Stromal cell of bone marrow (primary cell): ENCODE results near the gene CDC14A.
"Not testable (repeated sequence)": the region's sequence is repeated elsewhere in the genome, so short reads cannot be mapped to it uniquely, and the experiment has no call there.

Experiments used
- DNase-seq: peaks from one replicate; pipeline ENCODE4 v3.0.0-alpha.2; 2012; ENCODE audit warnings: low read depth

The CDC14A gene, protein sequence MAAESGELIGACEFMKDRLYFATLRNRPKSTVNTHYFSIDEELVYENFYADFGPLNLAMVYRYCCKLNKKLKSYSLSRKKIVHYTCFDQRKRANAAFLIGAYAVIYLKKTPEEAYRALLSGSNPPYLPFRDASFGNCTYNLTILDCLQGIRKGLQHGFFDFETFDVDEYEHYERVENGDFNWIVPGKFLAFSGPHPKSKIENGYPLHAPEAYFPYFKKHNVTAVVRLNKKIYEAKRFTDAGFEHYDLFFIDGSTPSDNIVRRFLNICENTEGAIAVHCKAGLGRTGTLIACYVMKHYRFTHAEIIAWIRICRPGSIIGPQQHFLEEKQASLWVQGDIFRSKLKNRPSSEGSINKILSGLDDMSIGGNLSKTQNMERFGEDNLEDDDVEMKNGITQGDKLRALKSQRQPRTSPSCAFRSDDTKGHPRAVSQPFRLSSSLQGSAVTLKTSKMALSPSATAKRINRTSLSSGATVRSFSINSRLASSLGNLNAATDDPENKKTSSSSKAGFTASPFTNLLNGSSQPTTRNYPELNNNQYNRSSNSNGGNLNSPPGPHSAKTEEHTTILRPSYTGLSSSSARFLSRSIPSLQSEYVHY

DNA sequence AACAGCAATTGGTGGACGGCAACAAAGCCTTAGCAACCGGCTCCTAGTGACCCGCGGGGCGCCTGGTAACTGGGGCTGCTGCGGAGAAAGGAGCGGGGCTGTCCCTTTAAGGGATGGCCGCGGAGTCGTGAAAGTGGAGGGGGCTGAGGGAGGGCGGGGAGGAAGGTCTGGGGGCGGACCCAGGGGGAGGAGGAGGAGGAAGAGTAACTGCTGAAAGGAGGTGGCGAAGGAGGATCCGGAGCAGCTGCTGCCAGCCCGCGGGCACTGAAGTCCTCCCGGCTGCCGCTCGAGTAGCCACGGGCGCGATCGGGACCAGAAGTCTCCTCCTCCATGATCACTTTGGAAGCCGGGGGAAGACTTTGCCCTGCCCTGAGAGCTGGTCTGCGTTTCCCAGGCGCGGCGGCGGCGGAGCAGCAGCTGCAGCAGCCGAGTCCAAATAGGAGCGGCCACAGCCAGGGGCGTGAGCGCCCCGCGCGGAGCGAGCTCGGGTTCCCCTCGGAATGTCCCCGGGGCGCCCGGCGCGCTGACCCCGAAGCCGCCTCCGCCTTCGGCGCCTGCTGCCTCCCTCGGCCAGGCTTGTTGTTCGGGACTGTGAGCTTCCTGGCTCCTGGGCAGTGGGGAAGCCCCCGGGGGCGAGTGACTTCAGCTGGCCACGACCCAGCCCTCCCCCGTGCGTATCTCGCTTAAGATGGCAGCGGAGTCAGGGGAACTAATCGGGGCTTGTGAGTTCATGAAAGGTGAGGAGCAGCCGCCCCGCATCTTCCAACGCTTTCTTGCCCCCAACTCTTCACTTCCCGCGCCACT, at the start of gene CDC14A:
CDC14A (plus strand) TSS at position 240 of the 804 bp plus-strand sequence; CDS start at position 689, 449 bp downstream.
- DNase-seq = peak; percentile 95

DNA sequence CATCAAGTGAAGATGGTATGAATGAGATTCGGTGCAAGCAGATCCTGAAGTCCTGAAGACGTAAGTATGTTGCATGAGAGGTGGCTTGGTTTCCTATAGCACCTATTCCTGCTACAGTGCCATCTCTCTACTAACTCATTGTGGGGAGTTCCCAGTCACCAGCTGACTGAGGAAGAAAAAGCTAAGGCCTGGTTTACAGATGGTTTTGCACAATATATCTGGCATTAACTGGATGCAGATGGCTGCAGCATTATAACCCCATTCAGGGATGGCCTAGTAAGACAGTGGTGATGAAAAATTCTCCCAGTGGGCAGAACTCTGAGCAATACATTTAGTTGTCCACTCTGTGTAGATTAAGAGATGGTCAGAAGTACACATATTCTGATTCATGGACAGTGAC, 49.6 kb upstream of the CDC14A start:
- DNase-seq = no peak

DNA sequence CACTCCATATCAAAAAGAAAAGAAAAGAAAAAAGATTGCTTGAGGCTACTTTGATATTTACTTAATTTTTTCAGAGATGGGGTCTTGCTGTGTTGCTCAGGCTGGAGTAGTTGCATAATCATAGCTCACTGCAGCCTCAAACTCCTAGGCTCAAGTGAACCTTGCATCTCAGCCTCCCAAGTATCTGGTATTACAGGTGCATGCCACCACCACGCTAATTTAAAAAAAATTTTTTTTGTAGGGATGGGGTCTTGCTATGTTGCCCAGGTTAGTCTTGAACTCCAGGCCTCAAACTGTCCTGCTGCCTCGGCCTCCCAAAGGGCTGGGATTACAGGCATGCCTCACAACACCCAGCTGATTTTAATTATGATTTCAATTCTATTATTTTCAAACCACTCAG, 48.1 kb upstream of the CDC14A start:
- no peak for DNase-seq

DNA sequence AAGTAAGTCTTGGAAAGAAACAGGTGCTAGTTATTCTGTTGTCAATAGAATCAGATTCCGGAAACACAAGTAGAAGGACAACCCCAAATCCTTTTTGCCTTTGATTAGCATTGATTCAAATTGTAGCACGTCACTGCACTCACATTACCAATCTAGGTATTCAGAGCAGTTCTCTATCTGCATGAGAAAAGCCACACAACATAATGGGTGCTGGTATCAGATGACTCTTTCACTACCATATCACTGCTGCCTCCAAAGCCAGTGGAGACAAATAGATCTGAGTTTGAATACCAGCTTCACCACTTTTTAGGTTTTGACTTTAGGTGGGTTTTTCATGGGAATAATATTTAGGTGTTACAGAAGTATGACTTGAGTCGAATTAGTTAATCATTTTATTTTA, 47.4 kb upstream of the CDC14A start:
- DNase-seq = no peak

DNA sequence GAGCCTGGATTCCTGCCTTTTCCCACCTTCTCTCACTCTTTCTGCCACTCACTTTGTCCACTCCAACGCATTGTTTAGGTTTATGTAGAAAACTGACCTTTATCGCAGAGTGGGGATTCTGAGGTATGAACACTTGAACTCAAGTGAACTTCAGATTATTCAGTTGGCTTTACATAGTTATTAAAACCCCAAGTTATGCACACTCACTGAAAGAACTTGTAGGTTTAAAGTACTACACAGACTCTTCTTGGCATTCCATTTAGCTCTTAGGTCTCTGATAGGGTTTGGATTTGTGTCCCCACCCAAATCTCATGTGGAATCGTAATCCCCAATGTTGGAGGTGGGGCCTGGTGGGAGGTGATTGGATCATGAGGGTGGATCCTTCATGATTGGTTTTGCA, 46.4 kb upstream of the CDC14A start:
- no peak for DNase-seq

DNA sequence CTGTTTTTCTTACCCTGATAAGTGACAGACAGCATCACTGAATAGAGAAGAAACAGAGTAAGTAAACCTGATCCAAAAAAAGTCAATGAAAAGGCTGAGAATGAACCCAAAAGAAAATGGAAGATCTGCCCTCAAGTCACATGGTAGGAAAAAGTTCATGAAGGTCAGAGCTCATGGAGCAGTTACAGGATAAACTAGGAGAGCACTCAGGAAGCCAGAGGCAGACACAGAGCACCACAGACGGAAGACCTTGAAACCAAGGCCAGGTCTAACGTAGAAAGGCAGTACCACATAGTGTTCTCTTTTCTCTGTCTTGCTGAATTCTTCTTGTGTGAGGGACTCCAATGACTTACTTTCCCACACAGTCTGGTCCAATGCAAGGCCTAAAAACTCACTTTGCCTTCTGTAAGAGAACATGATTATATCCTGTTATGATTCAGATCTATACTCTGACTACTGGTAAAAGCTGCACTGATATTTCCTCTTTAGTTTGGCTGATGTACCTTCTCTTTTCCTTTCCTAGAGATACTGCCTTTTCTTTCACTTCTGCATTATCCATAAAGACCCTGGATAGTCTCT, 45.5 kb upstream of the CDC14A start:
- no peak for DNase-seq

DNA sequence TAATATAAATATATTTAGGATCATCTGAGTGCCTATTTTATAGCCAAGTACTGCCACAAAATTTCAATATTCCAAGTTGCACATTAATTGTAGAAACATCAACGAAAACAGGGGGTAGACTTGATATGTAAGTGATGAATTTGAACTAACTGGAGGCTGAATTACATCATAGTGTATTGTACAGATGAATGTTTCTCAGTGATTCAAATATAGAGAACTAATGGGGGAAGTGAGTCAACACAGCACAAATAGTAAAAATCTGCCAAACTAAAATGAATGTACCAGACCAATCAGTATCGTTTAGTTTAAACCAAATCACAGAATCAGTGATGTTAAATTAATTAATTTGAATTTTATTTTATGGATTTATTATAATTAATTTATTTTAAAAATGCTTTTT, 43.5 kb upstream of the CDC14A start:
- peak; percentile 25 for DNase-seq

DNA sequence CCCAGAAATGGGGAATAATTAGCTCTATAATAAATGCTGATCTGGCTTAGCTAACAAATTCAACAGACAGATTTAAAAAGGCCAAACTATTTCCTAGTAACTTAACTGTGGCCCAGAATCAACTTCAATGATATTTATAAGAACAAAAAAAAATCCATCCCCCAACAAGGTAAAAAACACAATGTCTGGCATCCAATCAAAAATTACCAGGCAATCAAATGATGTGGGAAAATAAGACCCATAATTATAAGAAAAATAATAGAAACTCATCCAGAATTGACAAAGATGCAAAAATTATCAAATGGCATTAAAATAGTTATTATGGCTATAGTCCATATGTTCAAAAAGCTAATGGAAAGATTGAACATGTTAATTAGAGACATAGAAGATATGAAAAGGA, 42.4 kb upstream of the CDC14A start:
- no peak for DNase-seq

DNA sequence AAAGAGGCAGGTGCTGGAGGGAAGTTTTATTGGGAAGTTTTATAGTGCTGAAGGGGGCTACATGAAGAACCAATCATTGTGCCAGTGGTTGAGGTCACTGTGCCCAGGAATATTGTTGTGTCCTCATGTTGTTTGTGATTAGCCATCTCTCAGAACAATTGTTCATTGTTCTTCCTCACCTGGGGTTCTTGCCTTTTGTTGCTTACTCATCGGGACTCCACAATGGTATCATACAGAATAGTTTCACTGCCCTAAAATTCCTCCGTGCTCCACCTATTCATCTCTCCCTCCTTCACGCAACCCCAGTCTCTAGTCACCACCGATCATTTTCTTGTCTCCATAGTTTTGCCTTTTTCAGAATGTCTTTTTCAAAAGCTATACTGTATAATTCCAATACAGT, 38.9 kb upstream of the CDC14A start:
- DNase-seq = no peak

DNA sequence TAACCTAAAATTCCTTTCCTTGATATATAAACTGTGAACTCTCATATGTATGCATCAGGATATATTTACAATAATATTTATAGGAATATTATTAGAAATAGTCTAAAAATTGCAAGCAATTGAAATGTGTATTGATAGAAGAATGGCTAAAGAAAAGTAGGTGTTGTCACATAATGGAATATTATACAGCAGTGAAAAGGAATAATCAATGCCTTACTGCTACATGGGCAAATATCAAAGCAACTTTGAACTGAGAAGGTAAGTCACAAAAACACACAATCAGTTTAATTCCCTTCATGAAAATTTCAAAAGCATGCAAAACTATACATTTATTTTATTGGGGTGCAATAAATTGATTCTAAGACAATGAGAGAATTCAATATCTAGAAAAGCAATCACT, 35.7 kb upstream of the CDC14A start:
- DNase-seq = no peak

DNA sequence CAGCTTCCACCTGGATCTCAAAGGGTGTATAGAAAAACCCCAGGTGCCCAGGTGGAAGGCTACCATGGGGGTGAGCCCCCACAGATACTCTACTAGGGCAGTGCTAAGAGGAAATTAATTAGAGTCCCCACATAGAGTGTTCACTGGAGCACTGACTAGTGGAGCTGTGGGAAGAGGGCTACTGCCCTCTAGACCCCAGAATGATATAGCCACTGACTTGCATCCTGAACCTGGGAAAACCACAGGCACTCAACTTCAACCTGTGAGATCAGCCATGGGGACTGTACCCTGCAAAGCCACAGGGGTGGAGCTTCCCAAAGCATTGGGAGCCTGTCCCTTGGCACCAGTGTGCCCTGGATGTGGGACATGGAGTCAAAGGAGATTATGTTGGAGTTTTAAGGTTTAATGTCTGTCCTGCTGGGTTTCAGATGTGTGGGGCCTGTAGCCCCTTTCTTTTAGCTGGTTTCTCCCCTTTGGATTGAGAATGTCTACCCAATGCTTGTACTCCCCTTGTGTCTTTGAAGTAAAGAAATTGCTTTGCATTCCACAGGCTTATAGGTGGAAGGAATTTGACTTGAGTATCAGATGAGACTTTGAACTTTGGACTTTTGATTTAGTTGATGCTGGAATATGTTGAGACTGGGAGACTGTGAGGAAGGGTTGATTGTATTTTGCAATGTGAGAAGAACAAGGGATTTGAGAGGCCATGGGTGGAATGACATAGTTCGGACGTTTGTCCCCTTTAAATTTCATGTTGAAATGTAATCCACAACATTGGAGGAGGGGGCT, 31.8 kb upstream of the CDC14A start:
- DNase-seq = no peak

DNA sequence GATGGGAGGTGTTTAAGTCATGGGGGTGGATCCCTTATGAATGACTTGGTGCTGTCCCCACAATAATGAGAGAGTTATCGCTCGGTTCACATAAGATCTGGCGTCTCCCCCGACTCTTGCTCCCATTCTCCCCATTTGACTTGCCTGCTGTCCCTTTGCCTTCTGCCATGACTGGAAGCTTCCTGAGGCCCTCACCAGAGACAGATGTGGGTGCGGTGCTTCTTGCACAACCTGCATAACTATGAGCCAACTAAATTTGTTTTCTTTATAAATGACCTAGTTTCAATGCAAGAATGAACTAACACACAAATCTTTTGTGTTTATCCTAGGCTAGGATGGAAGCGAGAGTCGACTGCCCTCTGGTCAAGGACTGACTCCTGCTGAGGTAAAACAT, 31.2 kb upstream of the CDC14A start:
- DNase-seq = no peak

DNA sequence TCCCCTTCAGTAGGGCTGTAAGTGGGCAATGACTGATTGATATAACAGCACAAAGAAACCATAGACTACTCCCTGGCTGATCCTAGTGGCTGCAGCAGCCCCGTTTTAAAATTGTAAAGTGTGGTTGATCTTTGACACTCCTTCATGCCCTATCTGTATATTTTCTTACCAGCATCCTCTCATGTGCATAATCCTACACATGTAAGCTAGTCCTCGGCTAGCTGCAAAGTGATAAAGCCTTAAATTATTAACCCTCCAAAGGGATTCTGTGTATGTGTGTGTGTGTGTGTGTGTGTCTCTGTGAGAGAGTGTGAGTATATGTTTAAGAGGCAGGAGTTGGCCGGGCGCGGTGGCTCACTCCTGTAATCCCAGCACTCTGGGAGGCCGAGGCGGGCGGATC, 30.8 kb upstream of the CDC14A start:
- DNase-seq = no peak

DNA sequence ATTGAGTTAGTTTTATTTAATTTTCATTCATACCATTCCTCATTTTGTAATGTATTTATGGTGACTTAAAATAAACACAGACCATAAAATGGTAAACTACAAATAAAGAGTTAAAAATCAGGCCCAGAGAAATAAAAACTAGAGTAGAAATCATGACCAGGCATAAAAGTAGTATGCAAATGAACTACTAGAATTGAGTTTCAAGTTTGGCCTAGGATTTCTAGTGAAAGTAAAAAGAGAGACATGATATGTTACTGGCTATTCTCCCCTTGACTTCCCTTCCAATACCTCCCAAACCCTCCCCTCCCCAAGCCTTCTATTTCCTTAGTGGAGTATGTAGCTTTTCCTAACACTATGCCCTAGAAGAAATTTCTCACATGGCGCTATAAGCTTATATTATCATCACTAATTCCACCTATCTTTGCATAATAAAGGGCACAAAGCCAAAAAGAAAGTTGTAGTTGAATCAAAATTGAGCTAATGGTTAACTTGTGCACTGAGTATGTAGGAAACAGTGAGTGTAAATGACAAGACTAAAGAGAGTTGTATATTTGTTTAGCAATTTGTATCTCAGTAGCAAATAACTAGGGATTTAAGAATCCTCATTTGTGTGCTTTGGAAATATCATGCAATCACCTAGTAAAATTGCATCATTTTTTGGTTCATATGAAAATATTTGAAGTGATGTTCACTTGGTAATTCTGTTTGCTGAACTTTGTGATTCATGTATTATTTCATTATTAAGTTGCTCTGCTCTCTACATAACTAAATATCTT, 29.7 kb upstream of the CDC14A start:
- DNase-seq = peak; percentile 38

DNA sequence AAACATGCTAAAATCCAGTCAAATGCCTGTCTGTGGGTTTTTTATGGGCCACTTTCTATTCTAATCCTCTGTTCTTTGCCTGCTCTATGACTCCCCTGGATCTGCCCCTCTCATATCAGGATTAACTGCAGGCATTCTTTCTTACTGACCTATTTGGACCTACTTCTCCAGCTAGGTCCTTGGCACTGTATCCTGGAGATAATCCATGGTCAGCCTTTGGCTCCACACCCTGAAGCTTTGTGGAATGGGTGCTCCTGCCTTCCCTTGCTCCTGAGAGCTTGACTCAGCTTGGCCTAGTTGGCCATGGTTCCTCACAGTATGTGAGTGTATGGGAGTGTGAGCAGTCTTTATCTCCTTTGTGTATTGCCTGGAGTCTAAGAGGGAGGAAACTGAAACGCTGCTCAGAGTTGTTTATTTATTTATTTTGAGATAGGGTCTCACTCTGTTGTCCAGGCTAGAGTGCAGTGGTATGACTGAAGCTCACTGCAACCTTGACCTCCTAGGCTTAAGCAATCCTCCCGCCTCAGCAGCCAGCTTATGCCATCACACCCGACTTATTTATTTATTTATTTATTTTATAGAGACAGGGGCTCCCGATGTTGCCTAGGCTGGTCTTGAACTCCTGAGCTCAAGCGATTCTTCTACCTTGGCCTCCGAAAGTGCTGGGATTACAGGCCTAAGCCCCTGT, 28.7 kb upstream of the CDC14A start:
- DNase-seq = peak; percentile 18

DNA sequence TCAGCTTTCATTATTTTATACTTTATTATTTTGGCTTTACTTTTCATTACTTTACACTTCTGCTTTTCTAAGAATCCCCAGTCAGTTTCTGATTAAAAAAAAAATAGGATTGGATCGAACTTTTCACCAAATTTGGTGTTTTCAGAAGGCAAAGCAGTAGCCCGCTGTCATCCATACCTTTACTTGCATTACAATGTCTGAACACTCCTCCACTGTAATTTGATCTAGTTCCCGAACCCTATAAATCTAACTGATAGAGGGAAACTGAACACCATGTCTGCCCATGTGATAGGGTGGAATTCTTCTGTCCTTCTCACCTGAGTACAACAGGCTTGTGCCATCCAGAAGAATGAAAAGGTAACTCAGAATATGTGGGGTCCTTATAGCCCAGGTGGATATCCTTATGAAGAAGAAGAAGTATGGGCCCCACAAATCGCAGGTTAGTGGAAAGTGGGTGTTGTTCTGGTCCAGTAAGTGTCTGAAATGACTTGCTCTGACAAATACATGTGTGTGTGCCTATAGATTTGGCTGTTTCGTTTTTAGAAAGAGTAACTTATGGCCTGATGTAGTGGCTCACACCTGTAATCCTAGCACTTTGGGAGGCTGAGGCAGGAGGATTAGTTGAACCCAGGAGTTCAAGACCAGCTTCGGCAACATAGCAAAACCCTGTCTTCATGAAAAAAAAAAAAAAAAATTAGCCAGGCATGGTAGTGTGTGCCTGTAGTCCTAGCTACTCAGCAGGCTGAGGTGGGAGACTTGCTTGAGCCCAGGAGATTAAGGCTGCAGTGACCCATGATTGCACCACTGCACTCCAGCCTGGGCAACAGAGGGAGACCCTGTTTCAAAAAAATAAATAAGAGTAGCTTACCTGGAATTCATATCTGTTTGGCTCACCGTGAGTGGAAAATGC, 26.6 kb upstream of the CDC14A start:
- DNase-seq = no peak

DNA sequence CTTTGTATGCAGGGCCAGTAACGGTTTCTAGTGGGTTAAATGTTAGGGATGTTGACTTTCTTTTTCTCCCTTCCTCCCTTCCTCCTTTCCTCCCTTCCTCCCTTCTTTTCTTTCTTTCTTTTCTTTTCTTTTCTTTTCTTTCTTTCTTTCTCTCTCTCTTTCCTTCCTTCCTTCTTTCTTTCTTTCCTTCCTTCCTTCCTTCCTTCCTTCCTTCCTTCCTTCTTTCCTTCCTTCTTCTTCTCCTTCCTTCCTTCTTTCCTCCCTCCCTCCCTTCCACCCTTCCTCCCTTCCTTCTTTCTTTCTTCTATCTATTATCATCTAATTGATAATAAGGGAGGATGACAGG, 26.0 kb upstream of the CDC14A start:
- not testable (repeated sequence) for DNase-seq

DNA sequence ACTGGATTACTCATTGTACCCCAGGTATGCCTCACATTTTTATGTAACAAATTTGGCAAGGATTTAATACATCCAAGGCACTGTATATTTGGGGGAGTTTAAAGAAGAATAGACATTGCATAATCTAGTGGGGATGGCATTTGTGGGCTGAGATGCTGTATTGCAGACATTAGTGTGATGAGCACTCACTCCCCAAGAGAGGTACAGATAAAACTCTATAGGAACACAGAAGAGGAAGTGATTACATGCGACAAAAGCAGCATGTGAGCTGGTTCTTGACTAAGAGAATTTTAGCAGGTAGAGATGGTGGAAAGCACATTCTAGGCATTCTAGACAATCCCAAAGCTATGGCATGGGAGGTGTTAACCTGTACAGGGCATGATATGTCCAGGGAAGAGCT, 24.2 kb upstream of the CDC14A start:
- no peak for DNase-seq

DNA sequence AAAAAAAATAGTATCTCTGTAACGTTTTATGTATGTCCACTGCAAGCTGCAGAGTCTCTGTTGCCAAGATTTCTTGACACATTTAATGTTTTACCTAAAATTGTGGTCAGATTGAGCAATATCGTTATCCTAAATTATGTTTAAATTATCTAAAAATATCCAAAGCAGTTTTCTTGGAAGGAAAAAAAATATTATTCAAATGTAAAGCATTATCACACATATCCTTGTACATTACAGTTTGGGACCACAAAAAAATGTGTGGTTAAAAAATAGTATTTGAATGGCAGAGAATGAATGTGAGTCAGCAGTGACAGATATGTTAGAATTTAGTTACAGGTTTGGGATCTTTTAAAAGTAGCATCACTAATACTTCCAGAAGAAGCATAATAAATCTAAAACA, 21.2 kb upstream of the CDC14A start:
- not testable (repeated sequence) for DNase-seq
